ENCODE data around the gene CSRP3.

- TF ChIP-seq EP300 (IDR thresholded peaks at IDR 0.05), result no peak
- no peak for TF ChIP-seq CTCF (IDR thresholded peaks at IDR 0.05)
- no peak for TF ChIP-seq POLR2A (IDR thresholded peaks at IDR 0.05)
- no peak for TF ChIP-seq POLR2AphosphoS5 (IDR thresholded peaks at IDR 0.05)
Observed at GRCh38 chr11:19199771-19200170, 2.0 kb downstream of the CSRP3 start.
